ENCODE data around the gene VIT.

DNA sequence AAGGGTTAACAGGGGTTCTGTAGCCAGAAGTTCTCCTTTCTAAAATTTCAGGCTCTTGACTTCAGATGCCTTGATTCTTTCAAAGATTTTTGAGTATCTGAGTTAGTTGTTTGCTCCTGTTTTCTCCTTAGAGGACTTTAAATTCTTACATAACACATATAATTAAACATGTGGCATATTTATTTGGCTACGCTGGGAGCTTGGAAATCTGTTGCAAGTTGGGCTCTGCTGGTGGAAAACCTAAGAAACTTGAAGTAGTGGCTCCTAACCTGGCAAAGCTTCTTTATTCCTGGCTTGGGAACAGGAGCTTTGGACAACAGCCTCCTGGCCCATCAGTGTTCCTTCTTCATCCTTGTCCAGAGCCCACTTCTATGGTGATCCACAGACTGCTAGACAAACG is 72.6 kb downstream of the VIT start:
- TF ChIP-seq, protein P1, sequence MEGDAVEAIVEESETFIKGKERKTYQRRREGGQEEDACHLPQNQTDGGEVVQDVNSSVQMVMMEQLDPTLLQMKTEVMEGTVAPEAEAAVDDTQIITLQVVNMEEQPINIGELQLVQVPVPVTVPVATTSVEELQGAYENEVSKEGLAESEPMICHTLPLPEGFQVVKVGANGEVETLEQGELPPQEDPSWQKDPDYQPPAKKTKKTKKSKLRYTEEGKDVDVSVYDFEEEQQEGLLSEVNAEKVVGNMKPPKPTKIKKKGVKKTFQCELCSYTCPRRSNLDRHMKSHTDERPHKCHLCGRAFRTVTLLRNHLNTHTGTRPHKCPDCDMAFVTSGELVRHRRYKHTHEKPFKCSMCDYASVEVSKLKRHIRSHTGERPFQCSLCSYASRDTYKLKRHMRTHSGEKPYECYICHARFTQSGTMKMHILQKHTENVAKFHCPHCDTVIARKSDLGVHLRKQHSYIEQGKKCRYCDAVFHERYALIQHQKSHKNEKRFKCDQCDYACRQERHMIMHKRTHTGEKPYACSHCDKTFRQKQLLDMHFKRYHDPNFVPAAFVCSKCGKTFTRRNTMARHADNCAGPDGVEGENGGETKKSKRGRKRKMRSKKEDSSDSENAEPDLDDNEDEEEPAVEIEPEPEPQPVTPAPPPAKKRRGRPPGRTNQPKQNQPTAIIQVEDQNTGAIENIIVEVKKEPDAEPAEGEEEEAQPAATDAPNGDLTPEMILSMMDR (IDR thresholded peaks at IDR 0.05; ENCODE audit: insufficient read depth, low read depth, low read length): no peak
- TF ChIP-seq EZH2 (IDR thresholded peaks at IDR 0.05; ENCODE audit: insufficient read depth, low read length): no peak

All from astrocyte (in vitro differentiated cells and primary cell).